ENCODE data around the gene PSMA1.

PSMA1 gene

GRCh38 chr11:14529951-14530350 lies 9.8 kb upstream of the PSMA1 start:
- no peak for DNase-seq (ENCODE audit: low read depth)

GRCh38 chr11:14529321-14529720 lies 9.1 kb upstream of the PSMA1 start:
- DNase-seq (ENCODE audit: low read depth), result no peak

DNA sequence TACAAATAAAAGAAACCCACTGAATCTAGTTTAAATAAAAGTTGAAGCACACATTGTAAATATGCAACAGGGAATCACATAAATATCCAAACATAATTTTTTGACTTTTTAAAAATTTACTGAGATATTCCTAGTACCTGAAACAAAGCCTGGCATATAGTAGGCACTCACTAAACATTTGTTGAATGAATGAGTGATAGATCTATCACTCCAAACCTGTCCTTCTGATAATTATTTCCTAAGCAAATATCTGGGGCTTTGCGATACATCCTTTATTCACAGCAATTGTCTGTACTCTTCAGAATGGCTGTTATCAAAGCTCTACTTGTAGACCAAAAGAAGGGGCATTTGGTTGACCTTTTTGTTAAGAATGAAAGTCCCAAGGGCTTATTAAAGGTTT lies 2.6 kb upstream of the PSMA1 start:
- DNase-seq (ENCODE audit: low read depth), result no peak

- DNase-seq (ENCODE audit: low read depth), result no peak
Observed at GRCh38 chr11:14522245-14522644, 2.1 kb upstream of the PSMA1 start.

DNA sequence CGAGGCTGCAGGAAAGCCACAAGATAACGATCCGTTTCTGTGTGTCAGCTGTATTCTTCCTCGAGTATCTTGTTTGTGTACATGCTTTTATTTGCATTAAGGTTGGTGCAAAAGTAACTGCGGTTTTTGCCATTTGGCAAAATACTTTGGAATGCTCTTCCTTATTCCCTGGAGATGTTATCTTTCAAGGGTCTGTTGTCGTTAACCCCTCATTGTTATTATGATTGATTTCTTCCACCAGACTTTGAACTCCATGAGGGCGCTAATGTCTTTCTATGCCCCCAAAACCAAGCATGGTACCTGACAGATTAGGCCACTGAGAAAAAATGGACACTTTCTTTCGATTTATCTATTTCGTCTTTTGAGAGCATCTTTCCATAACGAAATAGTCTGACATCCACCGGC lies 563 bp upstream of the PSMA1 start:
- no peak for DNase-seq (ENCODE audit: low read depth)

- no peak for DNase-seq (ENCODE audit: low read depth)
Observed at GRCh38 chr11:14519597-14519916, 629 bp downstream of the PSMA1 start.

- DNase-seq (ENCODE audit: low read depth), result no peak
Observed at GRCh38 chr11:14518820-14519219, 1.4 kb downstream of the PSMA1 start.

- DNase-seq (ENCODE audit: low read depth), result no peak
Observed at GRCh38 chr11:14513800-14514199, 6.4 kb downstream of the PSMA1 start.

DNA sequence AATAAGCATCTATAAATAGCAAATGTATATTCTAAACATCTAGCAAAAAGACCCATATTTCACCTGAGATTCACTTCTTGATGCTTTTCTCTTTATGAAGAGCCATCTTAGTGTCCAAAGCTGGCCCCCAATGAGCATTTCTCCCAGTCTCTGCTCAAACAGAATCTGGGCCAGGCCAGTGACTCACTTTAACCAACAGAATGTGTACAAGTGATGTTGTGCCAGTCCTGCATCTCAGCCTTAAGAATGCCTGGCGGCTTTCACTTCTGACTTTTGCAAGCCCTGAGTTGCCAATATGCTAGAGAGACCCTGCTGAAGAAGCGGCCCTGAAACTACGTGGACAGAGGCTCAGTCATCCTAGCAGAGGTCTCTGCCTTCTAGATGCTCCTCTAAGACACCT lies 13.7 kb downstream of the PSMA1 start:
- peak; percentile 63 for DNase-seq (ENCODE audit: low read depth)

GRCh38 chr11:14503023-14503422 lies 17.2 kb downstream of the PSMA1 start:
- peak; percentile 78 for DNase-seq (ENCODE audit: low read depth)

DNA sequence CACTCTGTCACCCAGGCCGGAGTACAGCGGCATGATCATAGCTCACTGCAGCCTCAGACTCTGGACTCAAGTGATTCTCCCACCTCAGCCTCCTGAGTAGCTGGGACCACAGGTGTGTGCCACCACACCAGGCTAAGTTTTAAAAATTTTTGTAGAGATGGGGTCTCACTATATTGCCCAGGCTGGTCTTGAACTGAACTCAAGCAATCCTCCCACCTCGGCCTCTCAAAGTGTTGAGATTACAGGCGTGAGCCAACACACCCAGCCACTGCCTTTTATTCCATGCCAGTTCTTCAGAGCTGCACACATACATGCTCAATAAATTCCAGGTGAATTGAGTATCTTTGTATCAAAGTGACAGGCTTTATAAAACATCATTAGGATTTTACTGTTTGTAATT lies 18.1 kb downstream of the PSMA1 start:
- DNase-seq (ENCODE audit: low read depth), result no peak

GRCh38 chr11:14500181-14500651 lies 20.0 kb downstream of the PSMA1 start:
- DNase-seq (ENCODE audit: low read depth), result peak; percentile 53

- DNase-seq (ENCODE audit: low read depth), result peak; percentile 93
Observed at GRCh38 chr11:14499560-14500180, 20.5 kb downstream of the PSMA1 start, which contains the start of gene COPB1. COPB1 (minus strand) TSS chr11:14499811; CDS start chr11:14498928, 883 bp downstream.

GRCh38 chr11:14499178-14499559 lies 21.0 kb downstream of the PSMA1 start:
- DNase-seq (ENCODE audit: low read depth), result peak; percentile 7

DNA sequence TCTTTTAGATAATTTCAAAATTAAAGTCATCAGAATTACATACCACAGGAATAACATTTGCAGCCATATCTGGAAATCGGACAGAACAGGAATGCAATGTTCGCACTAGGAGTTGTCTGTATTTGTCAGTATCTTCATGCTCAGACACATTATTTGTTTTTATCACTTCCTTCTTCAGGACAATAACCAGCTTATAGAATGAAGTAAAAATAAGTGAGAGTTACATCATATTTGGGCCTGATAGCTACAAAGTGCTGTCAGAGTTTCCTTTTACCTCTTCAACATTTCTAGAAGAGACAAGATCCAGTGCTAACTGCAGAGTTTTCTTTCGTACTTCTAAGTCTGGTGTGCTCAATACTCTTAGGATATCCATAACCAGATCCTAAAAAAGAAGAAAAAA lies 39.5 kb downstream of the PSMA1 start:
- no peak for DNase-seq (ENCODE audit: low read depth)

- DNase-seq (ENCODE audit: low read depth), result no peak
Observed at GRCh38 chr11:14471127-14471526, 49.1 kb downstream of the PSMA1 start.

- no peak for DNase-seq (ENCODE audit: low read depth)
Observed at GRCh38 chr11:14463623-14464022, 56.6 kb downstream of the PSMA1 start.

GRCh38 chr11:14460147-14460546 lies 60.0 kb downstream of the PSMA1 start:
- no peak for DNase-seq (ENCODE audit: low read depth)

GRCh38 chr11:14458377-14458776 lies 61.8 kb downstream of the PSMA1 start:
- DNase-seq (ENCODE audit: low read depth), result no peak

DNA sequence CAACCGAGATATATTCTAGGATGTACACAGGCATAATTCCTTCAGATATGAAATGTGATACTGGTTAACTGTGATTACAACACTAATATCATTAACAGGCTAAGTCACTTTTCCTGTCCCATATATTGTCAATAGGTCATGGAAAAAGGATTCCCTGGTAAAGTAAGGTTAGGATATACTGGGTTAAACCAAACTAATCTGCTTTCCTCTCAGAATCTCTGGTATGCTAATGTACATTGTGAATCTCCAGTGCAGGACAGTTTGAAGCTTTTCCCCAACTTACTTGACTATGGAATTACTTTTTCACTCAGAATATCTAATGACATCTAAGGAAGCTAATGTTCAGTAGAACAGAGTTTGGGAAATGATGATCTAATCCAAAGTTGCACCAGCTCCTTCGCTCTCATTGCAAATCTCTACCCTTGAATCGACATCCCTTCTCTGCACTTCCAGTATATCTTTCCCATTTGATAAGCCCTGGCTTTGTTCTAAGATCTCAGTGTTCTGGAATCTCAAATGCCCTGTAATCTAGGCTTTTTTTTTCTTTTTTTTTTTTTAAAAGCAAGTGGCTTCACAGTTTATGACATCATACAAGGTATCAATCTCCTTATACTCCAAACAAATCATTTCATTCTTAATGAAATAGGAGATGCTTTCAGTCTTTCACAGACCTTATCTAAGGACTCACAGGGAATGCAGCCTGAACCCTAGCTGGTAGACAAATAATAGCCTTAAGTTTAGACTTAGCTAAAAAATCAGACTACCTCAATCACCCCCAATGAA lies 64.3 kb downstream of the PSMA1 start:
- DNase-seq (ENCODE audit: low read depth), result peak; percentile 70

All from amniotic epithelial cell (primary cell).